ENCODE results near the gene SLC23A1.
"Not testable (repeated sequence)": the region's sequence is repeated elsewhere in the genome, so short reads cannot be mapped to it uniquely, and the experiment has no call there.

The SLC23A1 gene

GRCh38 chr5:139415869-139416268 is 32.8 kb upstream of the SLC23A1 start:
- Histone ChIP-seq H3K27me3 (ENCODE audit: control insufficient read depth, insufficient read depth, low read length) (no peaks in the 10 kb centered on the region), H3K4me3 (ENCODE audit: low read depth, low read length) (no peak overlapping the region), H3K27ac (ENCODE audit: low read depth, low read length) (no peak overlapping the region), H3K36me3 (ENCODE audit: control insufficient read depth, insufficient read depth, low read length) (peaks cover 23% of the 10 kb centered on the region), H3K9me3 (ENCODE audit: control insufficient read depth, insufficient read depth, low read depth, low read length) (no peaks in the 10 kb centered on the region), H3K9ac (ENCODE audit: low read length) (no peak overlapping the region), H3K4me1 (ENCODE audit: control insufficient read depth, insufficient read depth, low read length) (peaks cover 4% of the 10 kb centered on the region; the same call in 1 of the 2 replicates)

- Histone ChIP-seq H3K4me1 (ENCODE audit: control insufficient read depth, insufficient read depth, low read length) (peaks cover 4% of the 10 kb centered on the region; the same call in 1 of the 2 replicates), H3K36me3 (ENCODE audit: control insufficient read depth, insufficient read depth, low read length) (peaks cover 19% of the 10 kb centered on the region), H3K27me3 (ENCODE audit: control insufficient read depth, insufficient read depth, low read length) (no peaks in the 10 kb centered on the region), H3K9me3 (ENCODE audit: control insufficient read depth, insufficient read depth, low read depth, low read length) (no peaks in the 10 kb centered on the region), H3K9ac (ENCODE audit: low read length) (no peak overlapping the region), H3K4me3 (ENCODE audit: low read depth, low read length) (no peak overlapping the region), H3K27ac (ENCODE audit: low read depth, low read length) (no peak overlapping the region)
Observed at GRCh38 chr5:139415221-139415861, 32.2 kb upstream of the SLC23A1 start.

GRCh38 chr5:139414581-139415130 is 31.6 kb upstream of the SLC23A1 start:
- H3K36me3 ChIP-seq (ENCODE audit: control insufficient read depth, insufficient read depth, low read length) = peaks cover 16% of the 10 kb centered on the region
- H3K4me3 ChIP-seq (ENCODE audit: low read depth, low read length) = no peak overlapping the region
- H3K9ac ChIP-seq (ENCODE audit: low read length) = no peak overlapping the region
- peaks cover 3% of the 10 kb centered on the region; the same call in 1 of the 2 replicates for H3K4me1 ChIP-seq (ENCODE audit: control insufficient read depth, insufficient read depth, low read length)
- H3K27me3 ChIP-seq (ENCODE audit: control insufficient read depth, insufficient read depth, low read length) = no peaks in the 10 kb centered on the region
- H3K9me3 ChIP-seq (ENCODE audit: control insufficient read depth, insufficient read depth, low read depth, low read length) = no peaks in the 10 kb centered on the region
- no peak overlapping the region for H3K27ac ChIP-seq (ENCODE audit: low read depth, low read length)

- H3K9me3 ChIP-seq (ENCODE audit: control insufficient read depth, insufficient read depth, low read depth, low read length) = no peaks in the 10 kb centered on the region
- H3K27me3 ChIP-seq (ENCODE audit: control insufficient read depth, insufficient read depth, low read length) = no peaks in the 10 kb centered on the region
- no peak overlapping the region for H3K9ac ChIP-seq (ENCODE audit: low read length)
- no peak overlapping the region for H3K27ac ChIP-seq (ENCODE audit: low read depth, low read length)
- no peak overlapping the region for H3K4me3 ChIP-seq (ENCODE audit: low read depth, low read length)
- H3K4me1 ChIP-seq (ENCODE audit: control insufficient read depth, insufficient read depth, low read length) = no peaks in the 10 kb centered on the region
- H3K36me3 ChIP-seq (ENCODE audit: control insufficient read depth, insufficient read depth, low read length) = peaks cover 9% of the 10 kb centered on the region
Observed at GRCh38 chr5:139413963-139414362, 30.9 kb upstream of the SLC23A1 start.

- Histone ChIP-seq H3K27ac (ENCODE audit: low read depth, low read length) (no peak overlapping the region), H3K27me3 (ENCODE audit: control insufficient read depth, insufficient read depth, low read length) (no peaks in the 10 kb centered on the region), H3K4me1 (ENCODE audit: control insufficient read depth, insufficient read depth, low read length) (no peaks in the 10 kb centered on the region), H3K9ac (ENCODE audit: low read length) (no peak overlapping the region), H3K9me3 (ENCODE audit: control insufficient read depth, insufficient read depth, low read depth, low read length) (no peaks in the 10 kb centered on the region), H3K36me3 (ENCODE audit: control insufficient read depth, insufficient read depth, low read length) (peaks cover 9% of the 10 kb centered on the region), H3K4me3 (ENCODE audit: low read depth, low read length) (no peak overlapping the region)
Observed at GRCh38 chr5:139413153-139413552, 30.1 kb upstream of the SLC23A1 start.

- no peak overlapping the region for H3K27ac ChIP-seq (ENCODE audit: low read depth, low read length)
Observed at GRCh38 chr5:139410993-139411828, 28.1 kb upstream of the SLC23A1 start.

GRCh38 chr5:139410121-139410992 is 27.3 kb upstream of the SLC23A1 start:
- Histone ChIP-seq H3K9me3 (ENCODE audit: control insufficient read depth, insufficient read depth, low read depth, low read length) (no peaks in the 10 kb centered on the region), H3K36me3 (ENCODE audit: control insufficient read depth, insufficient read depth, low read length) (peaks cover 4% of the 10 kb centered on the region), H3K27me3 (ENCODE audit: control insufficient read depth, insufficient read depth, low read length) (no peaks in the 10 kb centered on the region), H3K9ac (ENCODE audit: low read length) (no peak overlapping the region), H3K4me3 (ENCODE audit: low read depth, low read length) (no peak overlapping the region), H3K27ac (ENCODE audit: low read depth, low read length) (no peak overlapping the region), H3K4me1 (ENCODE audit: control insufficient read depth, insufficient read depth, low read length) (no peaks in the 10 kb centered on the region)

More at GRCh38 chr5:139410993-139411828, 28.1 kb upstream of the SLC23A1 start:
- Histone ChIP-seq H3K4me3 (ENCODE audit: low read depth, low read length) (no peak overlapping the region), H3K9ac (ENCODE audit: low read length) (no peak overlapping the region), H3K36me3 (ENCODE audit: control insufficient read depth, insufficient read depth, low read length) (peaks cover 4% of the 10 kb centered on the region), H3K9me3 (ENCODE audit: control insufficient read depth, insufficient read depth, low read depth, low read length) (no peaks in the 10 kb centered on the region), H3K27me3 (ENCODE audit: control insufficient read depth, insufficient read depth, low read length) (no peaks in the 10 kb centered on the region), H3K4me1 (ENCODE audit: control insufficient read depth, insufficient read depth, low read length) (no peaks in the 10 kb centered on the region)

- not testable (repeated sequence) for H3K27me3 ChIP-seq (ENCODE audit: control insufficient read depth, insufficient read depth, low read length); H3K9ac ChIP-seq (ENCODE audit: low read length); H3K4me1 ChIP-seq (ENCODE audit: control insufficient read depth, insufficient read depth, low read length); H3K27ac ChIP-seq (ENCODE audit: low read depth, low read length); H3K36me3 ChIP-seq (ENCODE audit: control insufficient read depth, insufficient read depth, low read length); H3K9me3 ChIP-seq (ENCODE audit: control insufficient read depth, insufficient read depth, low read depth, low read length); H3K4me3 ChIP-seq (ENCODE audit: low read depth, low read length)
Observed at GRCh38 chr5:139409116-139409515, 26.0 kb upstream of the SLC23A1 start.

GRCh38 chr5:139408191-139408590 is 25.1 kb upstream of the SLC23A1 start:
- Histone ChIP-seq H3K36me3 (ENCODE audit: control insufficient read depth, insufficient read depth, low read length) (no peaks in the 10 kb centered on the region), H3K9ac (ENCODE audit: low read length) (no peak overlapping the region), H3K27ac (ENCODE audit: low read depth, low read length) (no peak overlapping the region), H3K27me3 (ENCODE audit: control insufficient read depth, insufficient read depth, low read length) (no peaks in the 10 kb centered on the region), H3K9me3 (ENCODE audit: control insufficient read depth, insufficient read depth, low read depth, low read length) (no peaks in the 10 kb centered on the region), H3K4me3 (ENCODE audit: low read depth, low read length) (no peak overlapping the region), H3K4me1 (ENCODE audit: control insufficient read depth, insufficient read depth, low read length) (peaks cover 11% of the 10 kb centered on the region)

GRCh38 chr5:139407517-139407916 is 24.4 kb upstream of the SLC23A1 start:
- Histone ChIP-seq H3K4me1 (ENCODE audit: control insufficient read depth, insufficient read depth, low read length) (peaks cover 14% of the 10 kb centered on the region), H3K9me3 (ENCODE audit: control insufficient read depth, insufficient read depth, low read depth, low read length) (no peaks in the 10 kb centered on the region), H3K9ac (ENCODE audit: low read length) (no peak overlapping the region), H3K27ac (ENCODE audit: low read depth, low read length) (no peak overlapping the region), H3K36me3 (ENCODE audit: control insufficient read depth, insufficient read depth, low read length) (no peaks in the 10 kb centered on the region), H3K4me3 (ENCODE audit: low read depth, low read length) (no peak overlapping the region), H3K27me3 (ENCODE audit: control insufficient read depth, insufficient read depth, low read length) (no peaks in the 10 kb centered on the region)
